ENCODE data around the gene ATP6V1B1.

- TF ChIP-seq CTCF (IDR thresholded peaks at IDR 0.05; ENCODE audit: low read depth, low read length) (no peak), EZH2phosphoT487 (IDR thresholded peaks at IDR 0.05; ENCODE audit: low read depth) (no peak)
Observed at GRCh38 chr2:70988726-70989648, 53.3 kb downstream of the ATP6V1B1 start.

All from OCI-LY3 (cell line).